Middle frontal gyrus (tissue), 1 donor: ENCODE results near the gene ABCA10.
"Not testable (repeated sequence)": the region's sequence is repeated elsewhere in the genome, so short reads cannot be mapped to it uniquely, and the experiment has no call there.

Source experiments
- DNase-seq: peaks from one replicate; pipeline ENCODE4 v3.0.0-alpha.2; 2015; ENCODE audit warnings: low spot score; ENCODE audit errors: extremely low spot score

Gene ABCA10

GRCh38 chr17:69231521-69231920 is 2.9 kb upstream of the ABCA10 start:
- DNase-seq = no peak

GRCh38 chr17:69230939-69231338 is 2.3 kb upstream of the ABCA10 start:
- DNase-seq = no peak

GRCh38 chr17:69228018-69228417 is 606 bp downstream of the ABCA10 start:
- DNase-seq = no peak

GRCh38 chr17:69227541-69227940 is 1.1 kb downstream of the ABCA10 start:
- no peak for DNase-seq

- DNase-seq = no peak
Observed at GRCh38 chr17:69223809-69224208, 4.8 kb downstream of the ABCA10 start.

GRCh38 chr17:69222707-69223258 is 5.8 kb downstream of the ABCA10 start:
- no peak for DNase-seq

- DNase-seq = no peak
Observed at GRCh38 chr17:69220098-69220497, 8.5 kb downstream of the ABCA10 start.

- no peak for DNase-seq
Observed at GRCh38 chr17:69218986-69219385, 9.6 kb downstream of the ABCA10 start.

GRCh38 chr17:69213059-69213813 is 15.4 kb downstream of the ABCA10 start:
- no peak for DNase-seq

GRCh38 chr17:69208640-69209039 is 20.0 kb downstream of the ABCA10 start:
- no peak for DNase-seq

- no peak for DNase-seq
Observed at GRCh38 chr17:69207151-69207550, 21.5 kb downstream of the ABCA10 start.

GRCh38 chr17:69198238-69198637 is 30.4 kb downstream of the ABCA10 start:
- no peak for DNase-seq

GRCh38 chr17:69196105-69196653 is 32.4 kb downstream of the ABCA10 start:
- DNase-seq = not testable (repeated sequence)

- no peak for DNase-seq
Observed at GRCh38 chr17:69192754-69193153, 35.9 kb downstream of the ABCA10 start.

- DNase-seq = no peak
Observed at GRCh38 chr17:69188796-69189195, 39.8 kb downstream of the ABCA10 start.

- DNase-seq = no peak
Observed at GRCh38 chr17:69188064-69188463, 40.6 kb downstream of the ABCA10 start.

GRCh38 chr17:69187294-69187693 is 41.3 kb downstream of the ABCA10 start:
- DNase-seq = no peak

GRCh38 chr17:69179227-69179952 is 49.2 kb downstream of the ABCA10 start:
- no peak for DNase-seq

GRCh38 chr17:69176457-69176795 is 52.2 kb downstream of the ABCA10 start:
- DNase-seq = no peak

GRCh38 chr17:69175625-69176456 is 52.8 kb downstream of the ABCA10 start:
- DNase-seq = no peak

- no peak for DNase-seq
Observed at GRCh38 chr17:69175262-69175624, 53.4 kb downstream of the ABCA10 start.

- no peak for DNase-seq
Observed at GRCh38 chr17:69173118-69173517, 55.5 kb downstream of the ABCA10 start.
